Gastrocnemius medialis (tissue), 4 donors: ENCODE measurements around the gene TOR4A. TPM values are rescaled to one million over a fixed set of nuclear protein-coding genes. Genes with fewer than 3 reads are reported as not detected.

Source experiments
- ATAC-seq, 2 donors: fragments of 150-250 bp; one replicate each; pipeline ENCODE4 v1.9.1; 2016
- DNase-seq, 2 donors: peaks; one replicate each; pipeline ENCODE4 v3.0.0-alpha.2; 2019
- H3K27ac ChIP-seq, 4 donors: fragments of 200-600 bp; sonication (generic); 1 replicate in 1 of 4; 2 replicates in 3 of 4; pipeline ENCODE4 v1.5.1; 2016 to 2018; ENCODE audit warnings: mild to moderate bottlenecking in 2 of 4, moderate library complexity in 1 of 4
- H3K27me3 ChIP-seq, 3 donors: fragments of 200-600 bp; sonication (generic) in 2 of 3; 1 replicate in 1 of 3; 2 replicates in 2 of 3; pipeline versions ENCODE4 v1.5.1 to v1.6.0; 2016 to 2019; ENCODE audit warnings: mild to moderate bottlenecking in 1 of 3, moderate library complexity in 1 of 3
- H3K36me3 ChIP-seq, 2 donors: fragments of 200-600 bp; sonication (generic) in 1 of 2; one replicate each; pipeline ENCODE4 v1.5.1; 2017 to 2018
- H3K4me1 ChIP-seq, 2 donors: fragments of 200-600 bp; sonication (generic) in 1 of 2; one replicate each; pipeline ENCODE4 v1.5.1; 2016 to 2017; ENCODE audit warnings: mild to moderate bottlenecking in 2 of 2
- H3K4me3 ChIP-seq, 4 donors: fragments of 200-600 bp; sonication (generic) in 3 of 4; 1 replicate in 1 of 4; 2 replicates in 3 of 4; pipeline ENCODE4 v1.5.1; 2016 to 2019; ENCODE audit warnings: mild to moderate bottlenecking in 2 of 4
- H3K9me3 ChIP-seq, 3 donors: fragments of 200-600 bp; sonication (generic) in 2 of 3; 1 replicate in 1 of 3; 2 replicates in 2 of 3; pipeline ENCODE4 v1.5.1; 2016 to 2019
- POLR2A ChIP-seq, 2 donors: fragments of 450-650 bp; IDR thresholded peaks; one replicate each; pipeline ENCODE4 v1.6.1; 2017; ENCODE audit warnings: antibody characterized with exemption in 2 of 2, mild to moderate bottlenecking in 2 of 2, moderate library complexity in 2 of 2
- in situ Hi-C, 4 donors: fragments of 200-750 bp; cut with MboI; loops; one replicate each; pipeline versions ENCODE4 v1.15.0 to v1.8.0; 2017; ENCODE audit warnings: low sequenced_read_pairs in 4 of 4
- intact Hi-C: fragments of 100-400 bp; cut with DNase I; formaldehyde crosslinking; loops from one replicate; pipeline ENCODE4 v1.15.1; 2023; ENCODE audit warnings: low total_unique reads
- total RNA-seq, 4 donors: library from RNA; depleted of rRNA; stranded (reverse); fragments of >200 nt; gene quantifications; one replicate each; pipeline versions ENCODE4 v1.1.0 to v1.2.3, GENCODE V29; 2016
- TF ChIP-seq, protein P1 (sequence below), 5 experiments: fragments of 450-650 bp in 3 of 5; fragments of 200-600 bp in 2 of 5; sonication (generic) in 2 of 5; IDR thresholded peaks in 4 of 5; conservative IDR thresholded peaks in 1 of 5; 1 replicate in 4 of 5; 2 replicates in 1 of 5; pipeline ENCODE4 v1.5.1; 2016 to 2019; ENCODE audit warnings: antibody characterized with exemption in 5 of 5, mild to moderate bottlenecking in 3 of 5, moderate library complexity in 3 of 5

The TOR4A gene
- total RNA-seq: 1 to 10 TPM; 1.2 to 2.8 (median 1.7) TPM

- H3K27me3 ChIP-seq: peaks cover 13 to 46% (median 20%) of the 10 kb centered on the region in 3 donors
- H3K27ac ChIP-seq: peak within 1 kb of the TSS; percentile 68 to 83 (median 80)
- intact Hi-C loops: no loop called here
- peak; percentile 52 to 57 for DNase-seq
- no peaks in the 10 kb centered on the region for H3K9me3 ChIP-seq
- TF ChIP-seq POLR2A (IDR thresholded peaks at IDR 0.05): peak; percentile 19 to 47
- TF ChIP-seq, protein P1, sequence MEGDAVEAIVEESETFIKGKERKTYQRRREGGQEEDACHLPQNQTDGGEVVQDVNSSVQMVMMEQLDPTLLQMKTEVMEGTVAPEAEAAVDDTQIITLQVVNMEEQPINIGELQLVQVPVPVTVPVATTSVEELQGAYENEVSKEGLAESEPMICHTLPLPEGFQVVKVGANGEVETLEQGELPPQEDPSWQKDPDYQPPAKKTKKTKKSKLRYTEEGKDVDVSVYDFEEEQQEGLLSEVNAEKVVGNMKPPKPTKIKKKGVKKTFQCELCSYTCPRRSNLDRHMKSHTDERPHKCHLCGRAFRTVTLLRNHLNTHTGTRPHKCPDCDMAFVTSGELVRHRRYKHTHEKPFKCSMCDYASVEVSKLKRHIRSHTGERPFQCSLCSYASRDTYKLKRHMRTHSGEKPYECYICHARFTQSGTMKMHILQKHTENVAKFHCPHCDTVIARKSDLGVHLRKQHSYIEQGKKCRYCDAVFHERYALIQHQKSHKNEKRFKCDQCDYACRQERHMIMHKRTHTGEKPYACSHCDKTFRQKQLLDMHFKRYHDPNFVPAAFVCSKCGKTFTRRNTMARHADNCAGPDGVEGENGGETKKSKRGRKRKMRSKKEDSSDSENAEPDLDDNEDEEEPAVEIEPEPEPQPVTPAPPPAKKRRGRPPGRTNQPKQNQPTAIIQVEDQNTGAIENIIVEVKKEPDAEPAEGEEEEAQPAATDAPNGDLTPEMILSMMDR (IDR thresholded peaks at IDR 0.05 in 4 of 5, conservative IDR thresholded peaks at IDR 0.05 in 1 of 5): peak in 1 of 5 experiments; percentile 9
- H3K4me1 ChIP-seq: peaks cover 17 to 21% of the 10 kb centered on the region in 2 donors
- H3K4me3 ChIP-seq: peak within 1 kb of the TSS; percentile 36 to 51 (median 49)
- peak; percentile 61 to 62 for ATAC-seq
- in situ Hi-C loops: loop anchor here in 3 of 4 donors (25.0 kb wide), 1 partner anchor 135 kb away; the partner anchor contains the start of genes EXD3 (in 3 of the 3) and NOXA1 (in 3 of the 3)
- H3K36me3 ChIP-seq: peaks cover 0 to 10% of the 10 kb centered on the region in 2 donors
Observed at GRCh38 chr9:137277329-137278041, at the start of gene TOR4A. Gene TOR4A, plus strand, starts transcription at chr9:137277726. Its CDS starts 964 bp downstream, at chr9:137278690.

DNA sequence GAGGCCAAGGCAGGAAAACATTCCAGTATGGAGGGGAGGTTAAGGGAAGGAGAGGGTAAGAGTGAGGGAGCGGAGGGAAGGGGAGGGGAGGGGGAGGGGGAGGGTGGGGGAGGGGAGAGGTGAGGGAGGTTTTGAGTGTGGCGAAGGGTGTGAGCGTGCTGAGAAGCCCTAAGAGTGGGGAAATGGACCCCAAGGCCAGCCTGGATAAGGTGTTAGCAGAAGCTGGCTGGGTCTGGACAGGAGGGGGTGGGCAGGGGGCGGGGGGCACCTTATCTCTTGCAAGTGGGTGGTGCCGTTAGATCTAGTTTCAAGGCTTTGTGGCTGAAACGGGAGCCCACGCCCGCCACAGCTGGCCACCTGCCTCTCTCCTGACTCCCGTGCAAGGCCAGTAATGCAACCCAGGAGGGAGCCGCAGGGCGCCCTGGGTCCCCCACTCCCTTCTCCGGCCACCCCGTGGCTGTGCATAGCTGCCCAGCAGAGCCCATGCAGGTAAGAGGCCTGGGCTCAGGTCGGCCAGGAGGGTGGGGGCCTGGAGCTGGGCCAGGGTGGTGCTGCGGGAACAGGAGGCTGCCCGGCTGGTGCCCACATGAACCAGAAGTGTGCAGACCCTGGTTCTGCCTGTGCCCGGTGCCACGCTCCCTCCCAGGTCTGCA, 49.5 kb upstream of the TOR4A start:
- Histone ChIP-seq H3K4me1 (peaks cover 7 to 8% of the 10 kb centered on the region in 2 donors), H3K9me3 (no peaks in the 10 kb centered on the region), H3K27me3 (peaks cover 28 to 37% (median 31%) of the 10 kb centered on the region in 3 donors), H3K27ac (no peak overlapping the region), H3K36me3 (no peaks in the 10 kb centered on the region), H3K4me3 (no peak overlapping the region)
- TF ChIP-seq, protein P1 (IDR thresholded peaks at IDR 0.05 in 4 of 5, conservative IDR thresholded peaks at IDR 0.05 in 1 of 5): no peak
- TF ChIP-seq POLR2A (IDR thresholded peaks at IDR 0.05): no peak
- ATAC-seq (no peak), DNase-seq (no peak)
- intact Hi-C loops: loop anchor here (2.0 kb wide), 1 partner anchor 109 kb away; no protein-coding TSS in a partner anchor
- in situ Hi-C loops: loop anchor here in 1 of 4 donors (10.0 kb wide), 1 partner anchor 103 kb away; no protein-coding TSS in a partner anchor

DNA sequence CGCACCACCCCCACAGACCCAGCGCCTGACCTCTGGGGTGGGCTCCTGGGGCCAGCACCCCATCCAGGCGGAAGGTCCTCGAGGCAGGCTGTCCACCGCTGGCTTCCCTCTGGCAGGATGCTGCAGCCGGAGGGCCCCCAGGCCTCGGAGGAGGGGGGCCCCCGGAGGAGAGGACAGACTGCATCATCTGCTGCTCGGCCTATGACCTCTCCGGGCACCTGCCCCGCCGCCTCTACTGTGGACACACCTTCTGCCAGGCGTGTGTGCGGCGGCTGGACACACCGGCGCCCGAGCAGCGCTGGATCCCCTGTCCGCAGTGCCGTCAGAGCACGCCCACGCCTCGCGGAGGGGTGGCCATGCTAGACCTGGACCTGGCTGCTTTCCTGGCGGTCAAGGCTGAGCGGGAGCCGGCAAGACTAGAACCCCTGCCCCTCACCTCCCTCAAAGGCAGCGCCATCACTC, 49.0 kb upstream of the TOR4A start:
- H3K27me3 ChIP-seq: peaks cover 28 to 42% (median 31%) of the 10 kb centered on the region in 3 donors
- no peak for TF ChIP-seq POLR2A (IDR thresholded peaks at IDR 0.05)
- TF ChIP-seq, protein P1 (IDR thresholded peaks at IDR 0.05 in 4 of 5, conservative IDR thresholded peaks at IDR 0.05 in 1 of 5): no peak
- H3K9me3 ChIP-seq: no peaks in the 10 kb centered on the region
- H3K4me1 ChIP-seq: peaks cover 7 to 8% of the 10 kb centered on the region in 2 donors
- H3K4me3 ChIP-seq: no peak overlapping the region
- no peak for DNase-seq
- in situ Hi-C loops: loop anchor here in 1 of 4 donors (10.0 kb wide), 1 partner anchor 104 kb away; no protein-coding TSS in a partner anchor
- intact Hi-C loops: no loop called here
- no peak overlapping the region for H3K27ac ChIP-seq
- ATAC-seq: no peak
- H3K36me3 ChIP-seq: no peaks in the 10 kb centered on the region

DNA sequence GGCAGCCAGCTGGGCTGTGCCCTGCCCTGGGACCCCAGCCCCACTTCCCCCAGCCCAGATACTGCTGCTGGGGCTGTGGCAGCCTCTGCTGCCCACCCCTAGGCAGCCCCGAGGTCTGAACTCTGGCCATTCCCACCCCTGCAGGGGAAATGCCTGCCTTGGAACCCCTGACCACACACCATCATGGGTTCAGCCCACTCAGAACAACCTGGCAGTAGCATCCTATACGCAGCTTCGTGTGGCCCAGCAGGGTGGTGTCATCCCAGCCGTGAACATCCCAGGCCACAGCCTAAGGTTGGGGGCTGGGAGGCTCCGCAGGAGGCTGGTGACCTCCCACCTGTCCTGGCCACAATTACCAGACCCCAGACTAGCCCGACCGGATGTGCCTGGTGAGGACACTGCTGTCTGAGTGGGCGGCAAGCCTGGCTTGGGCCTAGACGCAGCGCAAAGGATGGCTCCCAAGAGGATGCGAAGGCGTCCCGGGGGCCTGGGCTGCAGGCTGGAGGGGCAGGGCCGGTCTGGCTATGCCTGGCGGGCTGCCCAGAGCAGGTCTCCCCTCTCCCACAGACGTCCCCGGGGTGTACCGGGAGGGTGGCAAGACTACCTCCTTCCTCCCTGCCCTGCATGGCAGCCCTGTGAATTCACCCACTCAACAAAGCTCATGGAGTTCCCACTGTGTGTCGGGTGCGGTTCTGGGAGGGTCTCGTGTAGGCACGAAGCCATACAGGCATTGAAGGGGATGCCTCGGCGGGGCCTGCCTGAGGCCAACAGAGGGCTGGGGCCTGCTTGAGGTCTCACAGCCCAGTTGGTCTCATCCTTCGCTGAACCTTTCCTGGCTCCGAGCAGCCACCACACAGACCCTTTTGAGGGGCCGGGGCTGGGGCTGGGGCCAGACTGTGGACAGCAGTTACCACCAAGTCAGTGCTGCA, 48.3 kb upstream of the TOR4A start:
- DNase-seq (no peak), ATAC-seq (no peak)
- H3K27ac ChIP-seq: no peak overlapping the region
- H3K4me1 ChIP-seq: peaks cover 3% of the 10 kb centered on the region in 2 donors
- in situ Hi-C loops (loop anchor here in 1 of 4 donors (10.0 kb wide), 1 partner anchor 104 kb away; no protein-coding TSS in a partner anchor), intact Hi-C loops (no loop called here)
- H3K9me3 ChIP-seq: no peaks in the 10 kb centered on the region
- H3K27me3 ChIP-seq: peaks cover 28 to 49% (median 31%) of the 10 kb centered on the region in 3 donors
- no peak overlapping the region for H3K4me3 ChIP-seq
- TF ChIP-seq, protein P1 (IDR thresholded peaks at IDR 0.05 in 4 of 5, conservative IDR thresholded peaks at IDR 0.05 in 1 of 5): no peak
- no peak for TF ChIP-seq POLR2A (IDR thresholded peaks at IDR 0.05)
- no peaks in the 10 kb centered on the region for H3K36me3 ChIP-seq
